Endometrium (tissue), 2 donors: Measurements from ENCODE around the gene CELF4.

Experiments
- FAIRE-seq: peaks from 2 replicates; lab custom pipeline; 2012; peaks lifted over from hg19 to GRCh38; lab: Jason Lieb, UNC
- donor health status: control.
- donor health status: control.

The CELF4 gene

GRCh38 chr18:37546651-37547050, 18.9 kb downstream of the CELF4 start:
- FAIRE-seq, result no peak

GRCh38 chr18:37546272-37546537, 19.4 kb downstream of the CELF4 start:
- no peak for FAIRE-seq

- FAIRE-seq, result no peak
Observed at GRCh38 chr18:37545461-37546271, 19.9 kb downstream of the CELF4 start.

- no peak for FAIRE-seq
Observed at GRCh38 chr18:37544713-37545112, 20.9 kb downstream of the CELF4 start.

- FAIRE-seq, result no peak
Observed at GRCh38 chr18:37544217-37544616, 21.4 kb downstream of the CELF4 start.

GRCh38 chr18:37543321-37543720, 22.3 kb downstream of the CELF4 start:
- FAIRE-seq, result no peak

- FAIRE-seq, result no peak
Observed at GRCh38 chr18:37541517-37541916, 24.1 kb downstream of the CELF4 start.

- FAIRE-seq, result no peak
Observed at GRCh38 chr18:37540424-37541138, 25.0 kb downstream of the CELF4 start.

GRCh38 chr18:37539236-37539635, 26.4 kb downstream of the CELF4 start:
- FAIRE-seq, result no peak

GRCh38 chr18:37538526-37539205, 26.9 kb downstream of the CELF4 start:
- FAIRE-seq, result no peak

GRCh38 chr18:37537868-37538525, 27.6 kb downstream of the CELF4 start:
- FAIRE-seq, result no peak

GRCh38 chr18:37536656-37537055, 28.9 kb downstream of the CELF4 start:
- FAIRE-seq, result no peak

GRCh38 chr18:37535968-37536367, 29.6 kb downstream of the CELF4 start:
- no peak for FAIRE-seq

GRCh38 chr18:37534627-37535026, 31.0 kb downstream of the CELF4 start:
- FAIRE-seq, result no peak

- FAIRE-seq, result no peak
Observed at GRCh38 chr18:37533647-37534584, 31.7 kb downstream of the CELF4 start.

GRCh38 chr18:37532917-37533316, 32.7 kb downstream of the CELF4 start:
- no peak for FAIRE-seq

- no peak for FAIRE-seq
Observed at GRCh38 chr18:37529863-37530262, 35.7 kb downstream of the CELF4 start.

GRCh38 chr18:37529296-37529695, 36.3 kb downstream of the CELF4 start:
- no peak for FAIRE-seq

GRCh38 chr18:37527395-37527794, 38.2 kb downstream of the CELF4 start:
- FAIRE-seq, result no peak

- no peak for FAIRE-seq
Observed at GRCh38 chr18:37525262-37525585, 40.4 kb downstream of the CELF4 start.

GRCh38 chr18:37524498-37525261, 40.9 kb downstream of the CELF4 start:
- FAIRE-seq, result no peak
